ENCODE data around the gene UBC.

DNA sequence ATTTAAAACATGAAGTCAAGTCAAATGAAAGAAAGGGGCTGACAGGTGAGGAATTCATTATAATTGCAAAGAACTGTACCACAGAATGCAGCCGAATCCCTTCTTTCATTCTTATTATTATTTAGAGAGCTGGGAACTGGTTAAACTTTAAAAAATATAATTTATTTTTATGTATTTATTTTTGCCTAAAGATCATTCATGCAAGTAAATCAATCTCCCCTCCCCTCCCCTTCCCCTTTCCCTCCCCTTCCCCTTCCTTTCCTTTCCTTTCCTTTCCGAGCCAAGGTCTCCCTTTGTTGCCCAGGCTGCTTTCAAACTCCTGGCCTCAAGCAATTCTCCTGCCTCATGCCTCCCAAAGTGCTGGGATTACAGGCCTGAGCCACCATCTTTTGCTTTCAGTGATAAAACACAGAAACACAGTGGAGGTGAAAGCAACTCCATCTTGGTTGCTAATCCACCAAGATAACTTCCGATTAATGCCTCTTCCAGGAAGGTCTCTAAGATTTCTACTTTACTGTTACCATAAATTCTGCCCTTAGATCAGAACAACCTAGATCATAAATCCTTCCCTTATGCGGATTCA is 6.0 kb upstream of the UBC start:
- TF ChIP-seq, protein P1, sequence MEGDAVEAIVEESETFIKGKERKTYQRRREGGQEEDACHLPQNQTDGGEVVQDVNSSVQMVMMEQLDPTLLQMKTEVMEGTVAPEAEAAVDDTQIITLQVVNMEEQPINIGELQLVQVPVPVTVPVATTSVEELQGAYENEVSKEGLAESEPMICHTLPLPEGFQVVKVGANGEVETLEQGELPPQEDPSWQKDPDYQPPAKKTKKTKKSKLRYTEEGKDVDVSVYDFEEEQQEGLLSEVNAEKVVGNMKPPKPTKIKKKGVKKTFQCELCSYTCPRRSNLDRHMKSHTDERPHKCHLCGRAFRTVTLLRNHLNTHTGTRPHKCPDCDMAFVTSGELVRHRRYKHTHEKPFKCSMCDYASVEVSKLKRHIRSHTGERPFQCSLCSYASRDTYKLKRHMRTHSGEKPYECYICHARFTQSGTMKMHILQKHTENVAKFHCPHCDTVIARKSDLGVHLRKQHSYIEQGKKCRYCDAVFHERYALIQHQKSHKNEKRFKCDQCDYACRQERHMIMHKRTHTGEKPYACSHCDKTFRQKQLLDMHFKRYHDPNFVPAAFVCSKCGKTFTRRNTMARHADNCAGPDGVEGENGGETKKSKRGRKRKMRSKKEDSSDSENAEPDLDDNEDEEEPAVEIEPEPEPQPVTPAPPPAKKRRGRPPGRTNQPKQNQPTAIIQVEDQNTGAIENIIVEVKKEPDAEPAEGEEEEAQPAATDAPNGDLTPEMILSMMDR (tag by site-specific recombination; IDR thresholded peaks at IDR 0.05) = no peak
- TF ChIP-seq ZNF23 (tag by site-specific recombination; IDR thresholded peaks at IDR 0.05; ENCODE audit: borderline replicate concordance) (no peak), ZNF138 (tag by site-specific recombination; IDR thresholded peaks at IDR 0.05; ENCODE audit: borderline replicate concordance) (no peak), YY1 (tag by site-specific recombination; IDR thresholded peaks at IDR 0.05) (no peak), ZNF274 (IDR thresholded peaks at IDR 0.05; ENCODE audit: low read length) (no peak), ZNF274 (tag by site-specific recombination; IDR thresholded peaks at IDR 0.05; ENCODE audit: borderline replicate concordance) (no peak), ZNF341 (tag by site-specific recombination; IDR thresholded peaks at IDR 0.05; ENCODE audit: low read depth) (no peak)
- TF ChIP-seq, protein P2, sequence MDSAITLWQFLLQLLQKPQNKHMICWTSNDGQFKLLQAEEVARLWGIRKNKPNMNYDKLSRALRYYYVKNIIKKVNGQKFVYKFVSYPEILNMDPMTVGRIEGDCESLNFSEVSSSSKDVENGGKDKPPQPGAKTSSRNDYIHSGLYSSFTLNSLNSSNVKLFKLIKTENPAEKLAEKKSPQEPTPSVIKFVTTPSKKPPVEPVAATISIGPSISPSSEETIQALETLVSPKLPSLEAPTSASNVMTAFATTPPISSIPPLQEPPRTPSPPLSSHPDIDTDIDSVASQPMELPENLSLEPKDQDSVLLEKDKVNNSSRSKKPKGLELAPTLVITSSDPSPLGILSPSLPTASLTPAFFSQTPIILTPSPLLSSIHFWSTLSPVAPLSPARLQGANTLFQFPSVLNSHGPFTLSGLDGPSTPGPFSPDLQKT (IDR thresholded peaks at IDR 0.05; ENCODE audit: borderline replicate concordance, low read depth, low read length) = no peak

All from HEK293 (cell line).